AG04449 (cell line): ENCODE results near the gene KLF7.

Experiments
- CTCF ChIA-PET: fragments of 350-600 bp; formaldehyde crosslinking; extraction: SDS; loops from one replicate; lab custom pipeline; 2021; ENCODE audit warnings: antibody characterized with exemption; lab: Yijun Ruan, JAX
- POLR2A ChIA-PET: fragments of 400-600, 350-600 bp; formaldehyde crosslinking; extraction: SDS; loops from one replicate; lab custom pipeline; 2020; ENCODE audit warnings: antibody characterized with exemption, inconsistent platforms; lab: Yijun Ruan, JAX
- DNase-seq: peaks from one replicate; pipeline ENCODE4 v3.0.0-alpha.2; 2010; ENCODE audit warnings: low read depth, low spot score
- H3K4me3 ChIP-seq: 2 replicates; pipeline ENCODE4 v1.5.1; 2011; ENCODE audit warnings: low read depth, mild to moderate bottlenecking, control low read depth, low read length
- TF ChIP-seq, protein P1 (sequence below): IDR thresholded peaks from one replicate; pipeline ENCODE4 v1.5.1; 2011; ENCODE audit warnings: mild to moderate bottlenecking, moderate library complexity, low read length, control low read depth, inconsistent platforms; ENCODE audit not compliant: insufficient read depth; ENCODE audit errors: missing control alignments

KLF7 gene

DNA sequence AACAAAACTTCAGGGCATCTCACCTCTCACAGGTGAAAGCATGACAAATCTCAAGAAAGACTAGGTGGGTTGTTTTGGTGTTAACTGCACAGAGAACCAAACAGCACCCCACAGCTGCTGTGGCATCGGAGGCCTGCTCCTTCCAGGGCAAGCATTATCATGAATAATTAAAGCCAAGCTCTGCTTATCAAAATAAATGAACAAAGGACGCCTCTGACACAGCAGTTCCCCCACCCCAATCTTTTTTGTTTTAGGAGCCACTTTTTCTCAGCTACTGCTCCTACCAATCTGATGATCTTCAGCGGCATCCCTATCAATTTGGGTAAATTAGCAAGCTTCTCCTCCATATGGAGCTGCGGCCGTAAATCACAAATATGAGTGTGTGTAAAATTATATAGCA lies 58.6 kb downstream of the KLF7 start:
- POLR2A ChIA-PET: no interaction called here
- CTCF ChIA-PET: no interaction called here
- DNase-seq: no peak
- no peak overlapping the region for H3K4me3 ChIP-seq
- TF ChIP-seq, protein P1, sequence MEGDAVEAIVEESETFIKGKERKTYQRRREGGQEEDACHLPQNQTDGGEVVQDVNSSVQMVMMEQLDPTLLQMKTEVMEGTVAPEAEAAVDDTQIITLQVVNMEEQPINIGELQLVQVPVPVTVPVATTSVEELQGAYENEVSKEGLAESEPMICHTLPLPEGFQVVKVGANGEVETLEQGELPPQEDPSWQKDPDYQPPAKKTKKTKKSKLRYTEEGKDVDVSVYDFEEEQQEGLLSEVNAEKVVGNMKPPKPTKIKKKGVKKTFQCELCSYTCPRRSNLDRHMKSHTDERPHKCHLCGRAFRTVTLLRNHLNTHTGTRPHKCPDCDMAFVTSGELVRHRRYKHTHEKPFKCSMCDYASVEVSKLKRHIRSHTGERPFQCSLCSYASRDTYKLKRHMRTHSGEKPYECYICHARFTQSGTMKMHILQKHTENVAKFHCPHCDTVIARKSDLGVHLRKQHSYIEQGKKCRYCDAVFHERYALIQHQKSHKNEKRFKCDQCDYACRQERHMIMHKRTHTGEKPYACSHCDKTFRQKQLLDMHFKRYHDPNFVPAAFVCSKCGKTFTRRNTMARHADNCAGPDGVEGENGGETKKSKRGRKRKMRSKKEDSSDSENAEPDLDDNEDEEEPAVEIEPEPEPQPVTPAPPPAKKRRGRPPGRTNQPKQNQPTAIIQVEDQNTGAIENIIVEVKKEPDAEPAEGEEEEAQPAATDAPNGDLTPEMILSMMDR: no peak

DNA sequence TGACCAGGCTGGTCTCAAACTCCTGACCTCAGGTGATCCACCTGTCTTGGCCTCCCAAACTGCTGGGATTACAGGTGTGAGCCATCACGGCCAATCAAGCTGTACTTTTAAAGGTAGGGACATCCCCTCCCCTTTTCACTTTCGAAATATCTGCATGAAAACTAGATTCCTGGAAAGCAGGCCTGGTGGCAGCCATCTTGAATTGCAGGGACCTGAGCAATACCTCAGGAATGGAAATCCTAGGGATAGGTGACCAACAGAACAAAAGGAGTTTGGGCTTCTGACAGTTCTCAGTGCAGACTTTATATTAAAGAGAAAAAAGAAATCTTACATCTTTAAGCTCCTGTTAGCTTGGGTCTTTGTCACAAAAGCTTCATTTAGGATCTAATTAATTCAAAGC lies 62.6 kb downstream of the KLF7 start:
- ChIA-PET POLR2A (no interaction called here), CTCF (interaction anchor here (0.8 to 1.7 kb wide), 2 partner anchors 303 to 370 kb away, joined by 3 to 4 read pairs; no protein-coding TSS in a partner anchor)
- no peak overlapping the region for H3K4me3 ChIP-seq
- TF ChIP-seq, protein P1: no peak
- no peak for DNase-seq

DNA sequence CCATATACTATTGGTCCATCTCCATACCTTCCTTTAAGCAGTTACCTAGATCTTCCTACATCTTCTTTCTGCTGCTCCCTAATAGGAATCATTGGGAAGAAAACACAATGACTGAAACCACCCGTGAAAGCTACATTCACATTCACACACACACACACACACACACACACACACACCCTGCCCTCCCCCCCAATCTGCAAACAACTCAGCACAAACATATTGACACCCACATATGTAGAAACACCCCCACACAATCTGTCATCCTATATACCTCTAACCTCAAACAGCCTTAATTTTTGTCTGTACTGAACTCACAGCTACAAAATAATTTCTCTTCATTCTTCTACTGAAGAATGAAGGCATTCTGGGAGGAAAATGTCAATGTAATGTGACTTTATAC lies 63.8 kb downstream of the KLF7 start:
- POLR2A ChIA-PET: no interaction called here
- TF ChIP-seq, protein P1: no peak
- CTCF ChIA-PET: no interaction called here
- DNase-seq: no peak
- no peak overlapping the region for H3K4me3 ChIP-seq

GRCh38 chr2:207097278-207097677 lies 68.5 kb downstream of the KLF7 start:
- POLR2A ChIA-PET: no interaction called here
- TF ChIP-seq, protein P1: no peak
- CTCF ChIA-PET: interaction anchor here (0.7 to 1.6 kb wide), 2 partner anchors 371 to 377 kb away, joined by 3 to 6 read pairs; no protein-coding TSS in a partner anchor
- DNase-seq: no peak
- H3K4me3 ChIP-seq: no peak overlapping the region

DNA sequence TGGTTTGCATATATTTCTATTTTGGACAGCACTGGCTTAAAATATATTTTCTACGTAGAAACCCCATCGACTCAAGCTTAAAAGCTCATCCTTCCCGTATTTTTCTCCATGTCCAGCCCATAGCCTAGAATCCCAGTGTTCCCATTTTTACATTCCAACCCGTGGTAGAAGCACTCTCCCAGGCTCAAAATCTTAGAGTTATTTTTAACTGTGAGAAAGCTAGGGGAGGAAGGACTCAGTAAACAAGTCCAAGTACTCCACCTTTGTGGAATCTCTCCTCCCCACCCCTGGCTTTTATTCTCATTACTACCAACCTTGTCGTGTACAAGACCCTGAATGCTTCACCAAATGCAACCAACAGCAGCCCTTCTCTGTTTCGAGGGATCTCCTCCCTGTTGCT lies 69.8 kb downstream of the KLF7 start:
- CTCF ChIA-PET: interaction anchor here (1.6 kb wide), 1 partner anchor 378 kb away, joined by 6 read pairs; no protein-coding TSS in a partner anchor
- POLR2A ChIA-PET: no interaction called here
- TF ChIP-seq, protein P1: no peak
- no peak for DNase-seq
- no peak overlapping the region for H3K4me3 ChIP-seq

DNA sequence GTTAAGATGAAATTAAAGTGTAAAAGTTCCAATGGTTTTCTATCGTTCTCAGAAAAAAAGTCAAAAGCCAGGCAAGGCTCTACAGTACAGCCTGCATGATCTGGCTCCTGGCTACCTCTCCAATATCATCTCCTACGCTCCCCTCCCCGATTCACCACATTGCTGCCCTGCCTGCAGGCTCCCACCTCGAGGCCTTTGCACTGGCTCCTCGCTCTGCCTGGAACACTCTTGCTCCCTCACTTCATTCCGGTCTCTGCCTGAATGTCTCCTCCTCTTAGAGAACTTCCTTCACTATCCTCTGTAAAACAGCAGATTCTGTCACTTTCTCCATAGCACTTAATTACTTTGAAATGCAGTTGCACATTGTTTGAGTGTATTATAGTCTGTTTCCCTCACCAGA lies 72.5 kb downstream of the KLF7 start:
- CTCF ChIA-PET: no interaction called here
- TF ChIP-seq, protein P1: no peak
- DNase-seq: no peak
- POLR2A ChIA-PET: no interaction called here
- H3K4me3 ChIP-seq: no peak overlapping the region
